GM10266 (cell line): ENCODE results near the gene NCF4.
A peak's percentile ranks its signal among the peaks of the same experiment; 100 is the strongest.

Source experiments
- DNase-seq: peaks from one replicate; pipeline ENCODE4 v3.0.0; 2012; ENCODE audit errors: extremely low spot score
- CTCF ChIP-seq: IDR thresholded peaks from 2 replicates; pipeline ENCODE4 v1.5.1; 2012; ENCODE audit warnings: mild to moderate bottlenecking, low read depth; ENCODE audit not compliant: control insufficient read depth, insufficient read depth; ENCODE audit errors: missing control alignments

The NCF4 gene

GRCh38 chr22:36894266-36894665 lies 33.5 kb downstream of the NCF4 start:
- DNase-seq = no peak
- no peak for TF ChIP-seq CTCF

GRCh38 chr22:36897611-36898010 lies 36.8 kb downstream of the NCF4 start:
- no peak for TF ChIP-seq CTCF
- no peak for DNase-seq

GRCh38 chr22:36898690-36899089 lies 37.9 kb downstream of the NCF4 start:
- no peak for DNase-seq

GRCh38 chr22:36899498-36899897 lies 38.7 kb downstream of the NCF4 start:
- no peak for TF ChIP-seq CTCF
- no peak for DNase-seq

More at GRCh38 chr22:36898690-36899089, 37.9 kb downstream of the NCF4 start:
- TF ChIP-seq CTCF = no peak

GRCh38 chr22:36900225-36900624 lies 39.4 kb downstream of the NCF4 start:
- no peak for DNase-seq
- no peak for TF ChIP-seq CTCF

GRCh38 chr22:36900880-36901279 lies 40.1 kb downstream of the NCF4 start:
- TF ChIP-seq CTCF = no peak
- DNase-seq = no peak

- TF ChIP-seq CTCF = no peak
- peak; percentile 78 for DNase-seq
Observed at GRCh38 chr22:36901411-36902142, 40.8 kb downstream of the NCF4 start.
